Measurements from ENCODE around the gene KDM6A.

DNA sequence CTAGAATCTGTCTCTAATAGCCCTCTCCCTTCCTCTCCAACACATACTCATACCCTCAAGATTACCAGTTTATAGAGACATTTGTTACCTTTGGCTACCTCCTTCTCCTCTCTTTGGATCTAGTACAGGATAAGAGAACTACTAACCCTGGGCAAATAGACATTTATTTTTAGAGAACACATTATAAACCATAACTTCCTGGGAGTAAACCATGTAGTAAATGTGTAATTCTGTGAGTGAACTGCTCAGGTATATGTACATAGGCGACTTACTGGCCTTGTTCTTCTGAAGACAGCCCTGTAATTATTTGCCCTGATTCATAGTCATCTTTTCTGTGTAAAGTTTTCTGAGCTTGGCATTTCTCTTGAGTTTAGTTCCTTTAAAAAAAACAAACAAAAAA lies 94.2 kb downstream of the KDM6A start:
- TF ChIP-seq, protein P1, sequence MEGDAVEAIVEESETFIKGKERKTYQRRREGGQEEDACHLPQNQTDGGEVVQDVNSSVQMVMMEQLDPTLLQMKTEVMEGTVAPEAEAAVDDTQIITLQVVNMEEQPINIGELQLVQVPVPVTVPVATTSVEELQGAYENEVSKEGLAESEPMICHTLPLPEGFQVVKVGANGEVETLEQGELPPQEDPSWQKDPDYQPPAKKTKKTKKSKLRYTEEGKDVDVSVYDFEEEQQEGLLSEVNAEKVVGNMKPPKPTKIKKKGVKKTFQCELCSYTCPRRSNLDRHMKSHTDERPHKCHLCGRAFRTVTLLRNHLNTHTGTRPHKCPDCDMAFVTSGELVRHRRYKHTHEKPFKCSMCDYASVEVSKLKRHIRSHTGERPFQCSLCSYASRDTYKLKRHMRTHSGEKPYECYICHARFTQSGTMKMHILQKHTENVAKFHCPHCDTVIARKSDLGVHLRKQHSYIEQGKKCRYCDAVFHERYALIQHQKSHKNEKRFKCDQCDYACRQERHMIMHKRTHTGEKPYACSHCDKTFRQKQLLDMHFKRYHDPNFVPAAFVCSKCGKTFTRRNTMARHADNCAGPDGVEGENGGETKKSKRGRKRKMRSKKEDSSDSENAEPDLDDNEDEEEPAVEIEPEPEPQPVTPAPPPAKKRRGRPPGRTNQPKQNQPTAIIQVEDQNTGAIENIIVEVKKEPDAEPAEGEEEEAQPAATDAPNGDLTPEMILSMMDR (optimal IDR thresholded peaks at IDR 0.05 in 1 of 3, IDR thresholded peaks at IDR 0.05 in 1 of 3, conservative IDR thresholded peaks at IDR 0.05 in 1 of 3; ENCODE audit: extremely low read depth in 1 of 3, insufficient read depth in 2 of 3, low read length in 3 of 3) = no peak
- no peak for TF ChIP-seq EZH2 (IDR thresholded peaks at IDR 0.05; ENCODE audit: low read length)
